Endometrium (tissue), 2 donors: Measurements from ENCODE around the gene AFF3.
"Not testable (repeated sequence)": the region's sequence is repeated elsewhere in the genome, so short reads cannot be mapped to it uniquely, and the experiment has no call there.

Experiments
- FAIRE-seq: peaks from 2 replicates; lab custom pipeline; 2012; peaks lifted over from hg19 to GRCh38; lab: Jason Lieb, UNC
- donor health status: control.
- donor health status: control.

Gene AFF3

DNA sequence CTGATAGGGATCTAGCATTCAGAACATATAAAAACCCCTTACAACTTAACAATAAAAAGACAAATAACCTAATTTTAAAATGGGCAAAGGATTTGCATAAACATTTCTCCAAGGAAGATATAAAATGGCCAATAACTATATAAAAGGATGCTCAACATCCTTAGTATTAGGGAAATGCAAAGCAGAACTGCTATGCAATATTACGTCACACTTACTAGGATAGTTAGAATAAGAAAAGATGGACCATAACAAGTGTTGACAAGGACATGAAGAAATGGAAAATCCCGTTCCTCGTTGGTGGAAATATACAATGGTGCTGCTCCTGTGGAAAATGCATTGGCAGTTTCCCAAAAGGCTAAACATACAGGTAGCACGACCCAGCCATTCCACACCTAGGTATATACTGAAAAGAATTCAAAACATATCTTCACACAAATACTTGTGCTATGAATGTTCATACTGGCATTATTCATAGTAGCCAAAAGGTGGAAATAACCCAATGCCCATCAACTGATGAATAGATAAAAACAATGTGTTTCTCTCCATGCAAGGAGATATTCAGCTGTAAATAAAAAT, 604.4 kb downstream of the AFF3 start:
- no peak for FAIRE-seq

- FAIRE-seq: no peak
These were observed 618.3 kb downstream of the AFF3 start for GRCh38 chr2:99524056-99524455.

GRCh38 chr2:99522157-99522556, 620.2 kb downstream of the AFF3 start:
- no peak for FAIRE-seq

GRCh38 chr2:99520813-99521212, 621.6 kb downstream of the AFF3 start:
- FAIRE-seq: no peak

- FAIRE-seq: no peak
These were observed 622.2 kb downstream of the AFF3 start for GRCh38 chr2:99520195-99520594.

DNA sequence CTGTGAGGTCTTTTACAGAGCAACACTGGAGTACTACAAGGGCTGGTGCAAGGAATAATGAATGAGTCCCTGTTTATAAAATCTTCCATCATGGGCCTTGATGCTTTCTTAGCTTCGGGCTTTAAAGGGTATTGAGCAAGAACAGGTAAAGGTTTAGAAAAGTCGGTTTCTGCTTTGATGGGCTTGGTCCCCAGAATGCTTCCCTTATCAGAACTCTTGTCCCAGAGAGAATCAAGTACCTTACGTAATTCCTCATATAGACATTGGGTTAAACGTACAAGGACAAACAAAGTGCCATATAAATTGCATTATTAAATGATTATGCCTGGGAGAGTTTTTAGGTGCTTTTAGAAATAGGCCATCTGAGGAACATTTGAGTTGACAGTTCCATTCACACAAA, 628.0 kb downstream of the AFF3 start:
- no peak for FAIRE-seq

GRCh38 chr2:99512181-99512591, 630.2 kb downstream of the AFF3 start:
- peak; percentile 98 for FAIRE-seq

DNA sequence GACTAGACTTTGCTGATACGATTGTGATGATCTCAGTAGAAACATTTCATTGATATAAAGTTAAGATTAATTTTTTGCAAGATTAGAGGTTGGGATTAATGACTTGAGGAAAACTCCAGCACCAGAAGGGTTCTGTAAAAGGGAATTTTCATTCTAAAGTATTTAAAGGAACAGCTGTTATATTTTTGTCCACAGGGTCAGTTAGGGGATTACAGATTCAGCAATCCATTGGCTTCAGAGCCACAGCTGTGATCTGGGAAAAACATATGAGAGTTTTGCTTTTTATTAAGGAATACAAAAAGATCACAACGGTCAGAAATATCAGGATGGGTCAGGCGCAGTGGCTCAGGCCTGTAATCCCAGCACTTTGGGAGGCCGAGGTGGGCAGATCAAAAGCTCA, 633.0 kb downstream of the AFF3 start:
- FAIRE-seq: no peak

DNA sequence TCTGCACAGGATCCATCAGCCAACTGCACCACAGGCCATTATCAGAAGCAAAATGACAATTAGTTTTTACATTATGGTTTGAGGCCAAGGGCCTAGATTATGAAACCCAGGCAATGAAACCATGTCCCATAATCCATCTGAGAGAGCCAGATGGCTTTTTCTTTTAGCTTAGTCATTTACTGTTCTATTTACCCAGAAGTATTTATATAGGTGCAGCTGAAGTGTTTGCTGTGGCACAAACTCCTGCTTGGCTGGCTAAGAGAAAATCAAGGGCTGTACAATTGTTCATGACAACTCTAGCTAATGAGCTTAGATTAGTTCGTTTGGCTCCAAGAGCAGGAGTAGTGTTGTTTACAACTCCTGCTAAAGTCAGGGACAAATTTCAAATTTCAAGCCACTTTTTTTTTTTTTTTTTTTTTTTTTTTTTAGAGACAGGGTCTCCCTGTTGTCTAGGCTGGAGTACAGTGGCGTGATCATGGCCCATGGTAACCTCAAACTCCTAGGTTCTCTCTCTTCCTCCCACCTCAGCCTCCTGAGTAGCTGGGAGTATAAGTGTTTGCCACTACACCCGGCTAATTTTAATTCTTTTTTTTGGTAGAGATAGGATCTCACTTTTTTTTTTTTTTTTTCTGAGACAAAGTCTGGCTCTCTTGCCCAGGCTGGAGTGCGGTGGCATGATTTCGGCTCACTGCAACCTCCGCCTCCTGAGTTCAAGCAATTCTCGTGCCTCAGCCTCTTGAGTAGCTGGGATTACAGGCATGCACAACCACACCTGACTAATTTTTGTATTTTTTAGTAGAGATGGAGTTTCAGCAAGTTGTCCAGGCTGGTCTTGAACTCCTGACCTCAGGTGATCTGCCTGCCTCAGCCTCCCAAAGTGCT, 634.2 kb downstream of the AFF3 start:
- FAIRE-seq: no peak

DNA sequence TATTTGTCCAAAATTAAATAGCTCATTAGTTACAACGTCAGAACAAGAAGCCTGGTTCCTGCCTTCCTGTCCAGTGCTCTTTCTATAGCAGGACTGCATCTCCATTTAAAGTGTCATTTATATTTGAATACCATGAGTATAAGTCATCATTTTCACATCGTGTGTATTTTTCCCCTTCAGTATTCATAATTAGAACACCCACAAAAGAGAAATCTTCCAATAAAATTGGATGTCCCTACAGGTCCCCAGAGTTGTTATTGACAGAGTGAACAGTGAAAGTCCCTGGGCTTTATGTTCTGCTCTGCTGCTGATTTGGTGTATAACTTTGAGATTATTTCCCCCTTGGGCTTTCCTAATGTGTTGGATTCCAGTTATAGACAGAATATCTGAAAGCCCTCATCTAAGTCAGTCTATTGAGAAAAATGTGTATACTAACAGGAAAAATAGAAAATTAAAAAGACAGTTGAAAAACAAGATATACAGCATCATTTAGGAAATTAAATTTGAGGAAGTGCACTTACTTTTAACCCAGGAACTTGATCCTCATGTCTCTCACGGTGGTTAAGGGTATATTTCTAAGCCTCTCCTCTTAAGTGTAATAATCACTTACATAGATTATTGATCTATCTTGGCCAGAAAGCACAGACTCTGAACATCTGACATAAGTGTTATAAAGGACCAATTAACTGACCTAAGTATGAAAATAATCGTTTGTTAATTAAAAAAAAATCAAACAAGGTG, 637.4 kb downstream of the AFF3 start:
- FAIRE-seq: no peak

DNA sequence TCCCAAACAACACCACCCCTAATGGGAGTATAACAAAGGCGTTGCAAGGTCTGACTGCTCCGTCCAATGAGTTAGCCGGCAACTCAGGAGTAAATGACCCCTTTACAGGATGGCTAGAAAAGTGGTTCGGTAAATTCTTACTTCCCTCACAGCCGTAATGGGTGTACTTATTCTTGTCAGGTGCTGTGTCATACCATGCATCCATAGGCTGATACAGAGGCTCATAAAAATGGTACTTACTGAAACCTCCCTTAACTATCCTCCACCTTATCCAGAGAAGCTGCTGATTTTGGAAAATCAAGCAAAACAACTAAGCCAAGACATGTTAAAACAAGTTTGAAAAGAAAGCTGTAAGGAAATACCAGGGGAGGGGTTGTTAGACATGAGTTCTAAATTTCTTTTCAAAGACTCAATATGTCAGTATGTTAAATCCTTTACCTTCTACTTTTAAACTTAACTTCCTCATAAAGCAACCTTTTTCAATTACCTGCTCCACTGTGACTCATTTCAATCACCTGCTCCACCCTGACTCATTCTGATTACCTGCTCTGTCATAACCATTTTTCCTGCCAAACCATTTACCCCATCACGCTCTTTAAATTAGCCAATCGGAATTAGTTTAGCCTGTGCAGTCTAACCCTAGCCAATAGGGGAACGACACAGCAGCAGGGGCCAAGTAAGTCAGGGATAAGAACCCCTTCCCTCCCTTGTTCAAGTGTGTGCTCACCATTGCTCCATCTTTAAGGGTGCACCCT, 638.6 kb downstream of the AFF3 start:
- not testable (repeated sequence) for FAIRE-seq

DNA sequence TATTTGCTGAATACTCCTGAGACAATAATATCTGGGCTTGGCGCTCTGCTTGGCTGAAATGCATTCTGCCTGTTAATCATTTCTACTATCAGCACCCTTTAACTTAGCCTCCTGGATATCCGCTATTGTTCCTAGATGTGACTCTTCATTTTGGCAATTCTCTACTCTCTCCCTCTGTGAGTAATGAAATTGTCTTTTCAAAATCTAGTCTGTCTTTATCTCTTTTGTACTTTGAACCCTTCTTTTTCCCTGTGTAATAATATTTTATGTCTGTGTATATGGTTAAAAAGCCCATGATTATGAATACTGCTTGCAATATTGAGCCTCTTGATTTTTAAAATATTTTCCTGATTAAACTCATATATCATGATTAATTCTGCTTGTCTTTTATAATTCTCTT, 646.4 kb downstream of the AFF3 start:
- FAIRE-seq: no peak
